Sigmoid colon (tissue), 7 donors: ENCODE results near the gene DNAH6. TPM values are rescaled to one million over a fixed set of nuclear protein-coding genes. Genes with fewer than 3 reads are reported as not detected.
A peak's percentile ranks its signal among the peaks of the same experiment; 100 is the strongest.
"Not testable (repeated sequence)": the region's sequence is repeated elsewhere in the genome, so short reads cannot be mapped to it uniquely, and the experiment has no call there.

Experiments used
- DNase-seq: peaks from one replicate; pipeline ENCODE4 v3.0.0-alpha.2; 2019
- H3K27ac ChIP-seq, 4 donors: fragments of 200-600 bp; sonication (generic); one replicate each; pipeline ENCODE4 v1.5.1; 2016 to 2019; ENCODE audit warnings: mild to moderate bottlenecking in 1 of 4
- H3K27me3 ChIP-seq, 3 donors: fragments of 200-600 bp; sonication (generic); one replicate each; pipeline ENCODE4 v1.5.1; 2019; ENCODE audit warnings: mild to moderate bottlenecking in 1 of 3
- H3K36me3 ChIP-seq, 4 donors: fragments of 200-600 bp; sonication (generic); one replicate each; pipeline ENCODE4 v1.5.1; 2016 to 2019
- H3K4me1 ChIP-seq, 4 donors: fragments of 200-600 bp; sonication (generic); one replicate each; pipeline ENCODE4 v1.5.1; 2017 to 2019
- H3K4me3 ChIP-seq, 4 donors: fragments of 200-600 bp; sonication (generic); one replicate each; pipeline ENCODE4 v1.5.1; 2017 to 2019; ENCODE audit warnings: mild to moderate bottlenecking in 2 of 4, moderate library complexity in 1 of 4
- H3K9me3 ChIP-seq, 4 donors: fragments of 200-600 bp in 3 of 4; sonication (generic) in 3 of 4; one replicate each; pipeline versions ENCODE4 v1.5.1 to v1.6.1; 2013 to 2019
- EP300 ChIP-seq, 4 donors: sonication (generic); formaldehyde crosslinking; IDR thresholded peaks; one replicate each; pipeline ENCODE4 v1.6.1; 2017; ENCODE audit warnings: antibody characterized with exemption in 4 of 4
- POLR2A ChIP-seq, 2 donors: fragments of 450-650 bp; IDR thresholded peaks; one replicate each; pipeline ENCODE4 v1.6.1; 2016; ENCODE audit warnings: antibody characterized with exemption in 2 of 2, mild to moderate bottlenecking in 2 of 2, moderate library complexity in 2 of 2
- POLR2AphosphoS5 ChIP-seq, 4 donors: sonication (generic); formaldehyde crosslinking; IDR thresholded peaks; one replicate each; pipeline ENCODE4 v1.6.1; 2017; ENCODE audit warnings: antibody characterized with exemption in 4 of 4
- WGBS, 2 donors: extraction: QIAGEN DNeasy Blood & Tissue Kit; methylation state at CpG; one replicate each; pipeline ENCODE4 v1.1.7; 2013; 5-methylcytosine and 5-hydroxymethylcytosine counted together
- intact Hi-C: fragments of 100-400 bp; cut with DNase I; formaldehyde crosslinking; loops from one replicate; pipeline ENCODE4 v1.15.1; 2023
- polyA plus RNA-seq, 3 donors: library from polyadenylated mRNA; stranded (reverse); fragments of 200-250 nt; gene quantifications; one replicate each; pipeline ENCODE4 v1.2.3, GENCODE V29; 2013
- total RNA-seq, 4 donors: library from RNA; depleted of rRNA; stranded (reverse); fragments of >200 nt; gene quantifications; one replicate each; pipeline ENCODE4 v1.1.0, GENCODE V29; 2016
- TF ChIP-seq, protein P1 (sequence below), 4 experiments: fragments of 450-650 bp in 3 of 4; fragments of 200-600 bp in 1 of 4; IDR thresholded peaks; one replicate each; pipeline ENCODE4 v1.5.1; 2016 to 2019; ENCODE audit warnings: antibody characterized with exemption in 4 of 4, mild to moderate bottlenecking in 3 of 4, moderate library complexity in 2 of 4
- donor health status: healthy with polysubstance abuse.
- donor health status: Bipolar disorder and iron deficiency.
- donor health status: healthy.

The DNAH6 gene
- total and polyA plus RNA-seq, 7 donors = 0.20 to 0.55 (median 0.36) TPM; not detected in 2

DNA sequence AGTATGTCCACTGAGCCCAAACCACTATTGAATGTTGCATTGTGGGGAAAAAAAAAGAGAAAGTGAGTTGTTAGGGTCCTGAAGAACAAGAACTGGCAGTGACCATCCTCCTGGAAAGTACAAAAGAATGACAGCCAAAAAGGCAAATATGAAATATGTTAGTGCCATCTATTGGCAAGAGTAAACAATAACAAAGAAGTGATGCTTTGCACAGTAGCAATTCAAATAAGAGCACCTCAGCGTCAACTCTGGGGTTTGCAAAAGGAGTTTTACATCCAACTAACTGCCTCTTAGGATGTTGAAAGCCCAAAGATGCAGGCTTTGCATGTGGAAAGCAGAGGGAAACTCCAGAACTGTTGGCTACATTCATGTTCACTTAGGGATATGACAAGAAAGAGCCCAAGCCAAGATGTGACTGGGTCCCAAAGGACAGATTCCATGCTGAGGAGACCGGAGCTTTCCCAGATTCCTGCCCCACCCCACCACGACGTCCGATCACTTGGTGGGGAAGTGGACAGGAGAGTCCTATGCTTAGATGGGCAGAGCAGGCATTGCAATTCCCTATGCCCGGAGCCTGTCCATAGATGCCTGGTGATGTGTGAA lies 349.0 kb downstream of the DNAH6 start:
- Histone ChIP-seq H3K27me3 (no peaks in the 10 kb centered on the region), H3K27ac (no peak overlapping the region), H3K9me3 (no peaks in the 10 kb centered on the region), H3K4me1 (no peaks in the 10 kb centered on the region), H3K36me3 (no peaks in the 10 kb centered on the region), H3K4me3 (no peak overlapping the region)
- DNase-seq = no peak
- WGBS, 2 donors = 31 to 66% methylated on average over 6 of the region's 6 CpGs
- intact Hi-C loops = no loop called here
- TF ChIP-seq EP300 (IDR thresholded peaks at IDR 0.05) (no peak), POLR2A (IDR thresholded peaks at IDR 0.05) (no peak), POLR2AphosphoS5 (IDR thresholded peaks at IDR 0.05) (no peak)
- TF ChIP-seq, protein P1, sequence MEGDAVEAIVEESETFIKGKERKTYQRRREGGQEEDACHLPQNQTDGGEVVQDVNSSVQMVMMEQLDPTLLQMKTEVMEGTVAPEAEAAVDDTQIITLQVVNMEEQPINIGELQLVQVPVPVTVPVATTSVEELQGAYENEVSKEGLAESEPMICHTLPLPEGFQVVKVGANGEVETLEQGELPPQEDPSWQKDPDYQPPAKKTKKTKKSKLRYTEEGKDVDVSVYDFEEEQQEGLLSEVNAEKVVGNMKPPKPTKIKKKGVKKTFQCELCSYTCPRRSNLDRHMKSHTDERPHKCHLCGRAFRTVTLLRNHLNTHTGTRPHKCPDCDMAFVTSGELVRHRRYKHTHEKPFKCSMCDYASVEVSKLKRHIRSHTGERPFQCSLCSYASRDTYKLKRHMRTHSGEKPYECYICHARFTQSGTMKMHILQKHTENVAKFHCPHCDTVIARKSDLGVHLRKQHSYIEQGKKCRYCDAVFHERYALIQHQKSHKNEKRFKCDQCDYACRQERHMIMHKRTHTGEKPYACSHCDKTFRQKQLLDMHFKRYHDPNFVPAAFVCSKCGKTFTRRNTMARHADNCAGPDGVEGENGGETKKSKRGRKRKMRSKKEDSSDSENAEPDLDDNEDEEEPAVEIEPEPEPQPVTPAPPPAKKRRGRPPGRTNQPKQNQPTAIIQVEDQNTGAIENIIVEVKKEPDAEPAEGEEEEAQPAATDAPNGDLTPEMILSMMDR (IDR thresholded peaks at IDR 0.05) = no peak

DNA sequence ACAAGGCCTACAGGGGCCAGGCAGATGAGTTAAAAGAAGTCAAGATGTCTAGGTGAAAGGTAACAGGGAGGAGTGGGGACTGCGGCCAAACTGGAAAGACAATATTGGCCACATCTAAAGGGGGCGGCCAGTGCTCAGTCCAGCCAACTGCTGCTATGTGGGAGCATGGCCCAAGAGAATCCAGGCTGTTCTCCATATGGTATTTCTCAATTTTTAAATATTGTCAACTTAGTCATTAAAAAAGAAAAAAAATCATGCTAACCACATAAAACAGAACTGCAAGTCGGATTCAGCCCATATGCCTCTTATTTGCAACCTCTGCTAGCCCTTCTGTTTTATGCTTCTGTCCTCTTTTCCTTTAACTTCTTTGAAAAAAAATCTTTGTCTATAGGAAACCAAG lies 349.8 kb downstream of the DNAH6 start:
- H3K4me1 ChIP-seq = no peaks in the 10 kb centered on the region
- intact Hi-C loops = no loop called here
- H3K27ac ChIP-seq = no peak overlapping the region
- peak; percentile 9 for DNase-seq
- no peaks in the 10 kb centered on the region for H3K36me3 ChIP-seq
- no peaks in the 10 kb centered on the region for H3K9me3 ChIP-seq
- TF ChIP-seq POLR2A (IDR thresholded peaks at IDR 0.05) (no peak), POLR2AphosphoS5 (IDR thresholded peaks at IDR 0.05) (no peak), EP300 (IDR thresholded peaks at IDR 0.05) (no peak)
- TF ChIP-seq, protein P1 (IDR thresholded peaks at IDR 0.05) = no peak
- H3K4me3 ChIP-seq = no peak overlapping the region
- 72 to 79% methylated on average over 3 of the region's 3 CpGs for WGBS, 2 donors
- H3K27me3 ChIP-seq = no peaks in the 10 kb centered on the region

DNA sequence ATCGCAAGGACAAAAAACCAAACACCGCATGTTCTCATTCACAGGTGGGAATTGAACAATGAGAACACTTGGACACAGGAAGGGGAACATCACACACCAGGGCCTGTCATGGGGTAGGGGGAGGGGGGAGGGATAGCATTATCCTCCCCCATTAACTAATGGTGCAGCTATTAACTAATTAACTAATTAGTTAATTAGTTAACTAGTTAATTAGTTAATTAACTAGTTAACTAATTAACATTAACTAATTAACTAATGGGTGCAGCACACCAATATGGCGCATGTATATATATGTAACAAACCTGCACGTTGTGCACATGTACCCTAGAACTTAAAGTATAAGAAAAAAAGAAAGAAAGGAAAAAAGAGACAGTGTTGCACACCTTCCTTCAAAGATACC lies 352.0 kb downstream of the DNAH6 start:
- H3K27me3 ChIP-seq, H3K4me1 ChIP-seq, H3K36me3 ChIP-seq, H3K4me3 ChIP-seq, DNase-seq, H3K27ac ChIP-seq, intact Hi-C loops, H3K9me3 ChIP-seq: not testable (repeated sequence)
- 92 to 99% methylated on average over 3 of the region's 4 CpGs for WGBS, 2 donors

Other genes with a start within 250 kb of the DNAH6 start
- 100 to 1,000 TPM in 2 of 4 donors, 10 to 100 TPM in 2; 75.6 to 125 (median 99.8) TPM for gene SUCLG1, start 57.2 kb upstream of the DNAH6 start, total RNA-seq
- gene SUCLG1, start 57.2 kb upstream of the DNAH6 start, polyA plus RNA-seq = 100 to 1,000 TPM; 150 to 423 (median 244) TPM